Stimulated activated CD4-positive, alpha-beta T cell treated with anti-CD3 and anti-CD28 coated beads, TNF-alpha, amount 100 ng/mL, for 1 hour (primary cell): ENCODE measurements around the gene GRID2.

ENCODE experiments used
- DNase-seq, 3 donors: peaks; one replicate each; pipeline ENCODE4 v3.0.0-alpha.2; 2020; ENCODE audit warnings: low read depth in 3 of 3, low spot score in 1 of 3

The GRID2 gene

DNA sequence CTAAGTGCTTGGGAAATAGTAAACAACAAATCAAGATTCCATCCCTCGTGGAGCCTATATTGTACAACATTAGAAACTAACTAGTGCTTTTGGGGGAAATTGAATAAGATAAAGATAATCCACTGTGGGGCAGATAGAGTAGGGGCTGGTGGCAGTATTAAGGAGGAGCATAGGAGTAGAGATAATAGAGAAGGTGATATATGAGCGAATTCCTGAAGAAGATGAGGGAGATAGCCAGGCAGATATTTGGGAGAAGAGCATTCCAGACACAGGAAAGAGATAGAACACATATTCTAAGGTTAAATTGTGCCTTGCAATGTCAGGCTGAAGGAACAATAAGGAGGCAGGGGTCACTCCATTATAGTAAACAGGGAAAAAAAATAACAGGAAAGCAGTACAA lies 218.2 kb downstream of the GRID2 start:
- no peak for DNase-seq

DNA sequence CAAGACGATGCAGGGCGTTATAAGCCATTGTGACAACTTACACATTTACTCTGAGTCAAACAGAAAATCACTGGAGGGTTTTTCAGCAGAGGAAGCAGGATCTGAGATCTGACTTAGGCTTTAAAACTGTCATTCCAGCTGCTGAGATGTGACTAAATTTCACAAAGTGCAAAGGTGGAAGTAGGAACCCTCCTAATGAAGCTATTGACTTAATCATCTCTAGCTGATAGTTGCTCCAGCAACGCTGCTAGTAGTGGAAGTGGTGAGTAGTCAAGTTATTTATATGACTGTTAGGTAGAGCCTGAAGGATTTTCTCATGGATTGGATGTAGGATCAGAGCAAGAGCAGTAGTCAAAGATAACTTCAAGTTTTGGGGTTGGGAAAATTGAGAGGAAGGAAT lies 218.6 kb downstream of the GRID2 start:
- DNase-seq, result no peak

DNA sequence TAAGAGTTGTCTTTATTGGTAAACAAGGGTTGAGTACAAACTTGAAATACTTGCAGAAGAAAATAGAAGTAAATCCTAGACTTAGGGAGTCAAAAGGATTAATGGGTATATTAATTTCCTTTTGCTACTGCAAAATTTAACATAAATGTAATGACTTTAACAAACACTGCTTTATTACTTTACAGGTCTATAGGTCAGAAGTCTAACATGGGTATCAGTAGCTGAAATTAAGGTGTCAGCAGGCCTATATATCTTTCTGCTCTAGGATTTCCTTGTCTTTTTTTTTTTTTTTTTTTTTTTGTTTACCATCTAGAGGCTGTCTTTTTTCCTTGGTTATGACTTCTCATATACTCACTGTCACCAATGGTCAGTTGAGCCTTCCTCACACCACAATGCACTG lies 220.4 kb downstream of the GRID2 start:
- no peak for DNase-seq

DNA sequence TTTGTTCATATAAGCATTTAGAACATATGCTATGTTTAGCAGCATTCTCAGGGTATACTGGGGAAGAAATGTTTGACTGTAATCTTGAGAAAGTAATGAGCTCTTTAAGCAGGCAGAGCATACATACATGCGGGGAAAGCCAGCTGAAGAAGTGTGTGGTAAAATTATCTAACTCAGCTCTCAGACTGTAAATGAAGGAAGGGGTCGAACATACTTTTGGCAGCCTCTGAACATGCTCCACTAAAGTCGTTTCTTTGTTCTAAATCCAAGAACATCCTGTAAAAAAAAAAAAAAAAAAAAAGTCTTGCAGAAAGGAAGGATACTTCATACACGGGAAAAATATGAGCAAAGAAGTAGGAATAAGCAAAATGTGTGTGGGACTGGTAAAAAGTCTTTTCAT lies 224.8 kb downstream of the GRID2 start:
- no peak for DNase-seq

DNA sequence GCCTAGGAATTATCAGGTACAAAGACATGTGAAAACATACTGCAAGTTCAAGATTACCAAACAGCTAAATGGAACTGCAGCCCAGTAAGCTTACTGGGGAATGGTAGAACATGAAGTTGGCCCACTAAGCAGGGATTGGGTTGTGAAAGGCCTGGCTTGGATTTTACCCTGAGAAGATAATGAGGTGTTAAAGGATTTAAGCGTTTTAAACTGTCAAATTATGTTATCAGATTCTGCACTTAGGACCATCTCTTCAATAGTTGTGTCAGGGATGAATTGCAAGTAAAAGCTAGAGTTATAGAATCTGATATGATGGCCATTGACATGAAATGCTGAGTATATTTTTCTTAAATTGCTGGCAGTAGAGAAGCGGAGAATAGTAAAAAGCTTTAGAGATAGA lies 225.7 kb downstream of the GRID2 start:
- no peak for DNase-seq

DNA sequence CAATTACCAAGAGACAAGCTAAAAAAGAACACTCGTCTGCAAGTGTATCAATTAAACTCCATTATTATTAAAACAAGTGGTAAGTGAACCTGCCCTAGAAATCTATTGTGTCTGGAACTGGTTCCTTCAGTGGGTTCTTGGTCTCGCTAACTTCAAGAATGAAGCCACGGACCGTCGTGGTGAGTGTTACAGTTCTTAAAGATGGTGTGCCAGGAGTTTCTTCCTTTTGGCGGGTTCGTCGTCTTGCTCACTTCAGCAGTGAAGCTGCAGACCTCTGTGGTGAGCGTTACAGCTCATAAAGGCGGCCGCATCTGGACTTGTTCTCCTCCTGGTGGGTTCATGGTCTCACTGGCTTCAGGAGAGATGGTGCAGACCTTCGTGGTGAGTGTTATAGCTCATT lies 231.8 kb downstream of the GRID2 start:
- DNase-seq, result no peak

DNA sequence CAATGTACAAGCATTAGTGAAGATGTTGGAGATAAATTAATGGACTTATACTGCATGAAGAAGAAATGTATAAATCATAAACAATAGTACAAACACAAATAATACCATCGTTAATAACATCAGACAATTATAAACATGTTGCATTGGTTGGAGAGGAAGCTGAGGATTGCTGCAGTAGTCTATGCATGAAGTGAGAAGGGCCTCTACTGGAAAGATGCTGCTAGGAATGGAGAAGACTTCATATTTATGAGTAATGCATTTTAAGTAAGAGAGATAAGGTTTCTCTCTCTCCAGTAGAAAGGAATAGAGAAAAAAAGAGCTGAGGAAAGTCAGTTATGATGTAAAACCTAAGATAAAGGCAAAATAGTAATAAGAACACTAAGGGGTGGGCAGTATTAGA lies 247.8 kb downstream of the GRID2 start:
- no peak for DNase-seq

DNA sequence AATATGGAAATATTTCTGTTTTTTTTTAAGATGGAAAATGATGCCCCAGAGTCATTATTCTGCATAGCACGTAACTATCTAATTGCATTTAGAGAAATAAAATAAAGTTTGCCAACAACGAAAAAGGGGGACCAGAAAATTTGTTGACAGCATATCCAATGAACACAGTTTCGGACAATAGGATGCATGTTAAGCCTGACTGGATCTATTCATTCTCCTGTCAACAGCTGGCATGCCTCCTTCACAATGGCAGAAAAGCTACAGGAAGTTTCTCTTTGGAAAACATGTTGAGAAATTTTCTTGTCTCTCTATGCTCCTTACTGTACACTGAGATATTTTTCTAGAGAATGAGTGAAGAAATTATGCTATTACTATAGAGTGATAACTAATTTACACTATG lies 262.5 kb downstream of the GRID2 start:
- no peak for DNase-seq

DNA sequence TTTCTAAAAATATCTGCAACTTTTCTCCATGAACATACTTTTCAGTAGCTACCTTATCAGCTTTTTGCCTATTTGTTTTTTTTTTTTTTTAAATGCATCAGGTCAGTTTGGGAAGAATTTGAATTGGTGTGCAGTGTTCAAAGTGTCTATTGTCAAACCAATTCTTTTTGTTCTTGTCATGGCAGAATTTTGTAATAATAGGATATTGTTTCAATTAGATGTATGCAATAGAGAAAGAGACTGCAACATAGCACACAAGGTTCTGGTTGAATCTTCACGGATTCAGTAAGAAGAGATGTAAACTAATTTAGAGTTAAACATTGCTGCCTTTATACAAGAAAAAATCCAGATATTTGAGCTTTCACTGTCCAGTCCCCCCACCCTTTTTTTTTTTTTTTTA lies 277.1 kb downstream of the GRID2 start:
- no peak for DNase-seq

DNA sequence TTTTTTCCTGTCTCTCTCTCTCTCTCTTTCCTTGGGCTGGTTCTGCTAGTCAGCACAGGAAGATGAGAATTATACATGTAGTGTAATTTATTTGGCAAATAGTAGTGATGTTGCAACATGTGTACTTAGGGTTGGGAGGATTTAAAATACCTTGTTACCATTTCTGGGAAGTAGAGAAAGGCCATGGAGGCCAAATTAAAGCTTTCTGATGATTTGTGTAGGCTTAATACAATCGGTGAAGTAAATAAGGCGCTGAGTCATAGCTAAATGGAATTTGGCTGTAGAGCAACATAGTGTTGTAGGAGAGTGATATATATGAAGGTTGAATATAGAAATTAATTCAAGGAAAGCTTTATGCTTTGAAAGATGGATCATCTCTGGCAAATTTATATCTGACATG lies 295.3 kb downstream of the GRID2 start:
- no peak for DNase-seq

DNA sequence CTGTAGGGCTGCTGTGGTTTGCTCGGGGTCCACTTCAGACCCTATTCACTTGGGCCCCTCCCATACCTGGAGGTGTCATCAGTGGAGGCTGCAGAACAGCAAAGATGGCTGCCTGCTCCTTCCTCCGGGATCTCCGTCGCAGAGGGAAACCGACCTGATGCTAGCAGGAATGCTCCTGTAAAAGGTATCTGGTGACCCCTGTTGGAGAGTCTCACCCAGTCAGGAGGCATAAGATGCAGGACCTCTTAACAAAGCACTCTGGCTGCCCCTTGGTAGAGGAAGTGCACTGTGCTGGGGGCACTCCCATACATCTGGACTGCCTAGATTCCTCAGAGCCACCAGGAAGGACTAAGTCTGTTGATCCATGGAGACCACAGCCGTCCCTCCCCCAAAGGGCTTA lies 296.9 kb downstream of the GRID2 start:
- DNase-seq, result no peak

DNA sequence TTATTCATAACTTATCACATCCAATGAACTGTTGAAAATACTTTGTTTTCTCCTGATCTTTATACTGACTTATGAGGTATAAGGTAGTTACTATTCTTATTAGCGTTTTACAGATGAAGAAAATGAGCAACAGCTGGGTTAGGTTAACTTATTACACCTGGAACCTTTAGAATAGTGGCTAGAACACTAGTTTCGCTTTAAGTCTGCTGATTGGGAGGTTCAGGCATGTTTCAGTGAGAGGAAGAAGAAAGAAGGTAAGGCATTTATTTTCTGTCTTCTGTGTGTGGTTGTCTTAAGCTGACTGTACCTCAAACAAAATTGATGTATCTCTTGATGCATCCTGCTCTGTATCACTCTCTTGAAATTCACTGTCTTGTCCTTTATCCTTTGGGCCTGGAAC lies 302.5 kb downstream of the GRID2 start:
- DNase-seq, result no peak

DNA sequence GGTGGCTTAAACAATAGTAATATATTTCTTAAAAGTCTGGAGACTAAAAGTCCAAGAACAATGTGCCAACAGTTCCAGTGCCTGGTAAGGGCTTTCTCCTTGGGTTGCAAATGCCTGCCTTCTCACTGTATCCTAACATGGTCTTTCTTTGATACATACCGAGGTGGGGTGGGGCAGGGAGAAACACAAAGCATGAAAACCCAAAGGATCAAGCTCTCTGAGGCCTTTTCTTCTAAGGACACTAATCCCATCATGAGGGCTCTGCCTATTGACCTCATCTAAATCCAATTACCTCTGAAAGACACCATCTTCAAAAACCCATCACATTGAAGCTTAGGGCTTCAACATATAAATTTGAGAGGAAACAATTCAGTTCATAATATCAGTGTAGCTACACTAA lies 311.3 kb downstream of the GRID2 start:
- no peak for DNase-seq

DNA sequence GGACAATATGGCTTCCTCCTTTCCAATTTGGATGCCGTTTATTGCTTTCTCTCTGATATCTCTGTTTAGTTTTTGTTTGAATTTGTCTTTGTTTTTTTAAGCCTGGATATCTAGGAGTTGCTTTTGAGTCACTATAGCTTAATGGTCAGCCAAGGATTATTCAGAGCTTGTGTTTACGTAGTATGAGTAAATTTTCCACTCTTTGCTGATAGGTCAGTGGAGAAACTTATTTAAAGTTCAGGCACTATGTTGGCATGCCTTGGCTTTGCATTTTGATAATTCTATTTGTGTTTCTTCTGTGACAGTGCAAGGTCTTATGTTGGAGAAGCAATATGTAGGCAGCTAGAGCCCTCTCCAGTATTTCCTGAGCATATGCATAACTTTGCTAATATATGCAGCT lies 315.2 kb downstream of the GRID2 start:
- no peak for DNase-seq

DNA sequence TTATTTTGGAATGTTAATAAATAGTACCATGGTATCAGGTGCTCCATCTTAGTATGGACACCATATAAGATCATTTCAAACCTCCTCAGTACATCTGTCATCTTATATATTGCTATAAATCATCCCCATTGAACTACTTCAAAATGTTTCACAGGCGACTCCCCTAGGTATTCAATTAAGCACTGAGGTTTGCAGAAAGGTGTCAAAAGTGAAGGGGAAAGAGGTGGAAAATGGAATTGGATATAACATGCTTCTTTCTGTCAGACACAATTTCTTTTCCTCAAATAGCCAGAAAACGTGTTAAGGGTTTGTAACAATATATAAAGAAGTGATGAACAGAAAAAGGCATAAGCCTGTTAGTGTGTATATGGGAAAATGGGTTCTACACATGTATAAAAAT lies 325.5 kb downstream of the GRID2 start:
- DNase-seq, result no peak

DNA sequence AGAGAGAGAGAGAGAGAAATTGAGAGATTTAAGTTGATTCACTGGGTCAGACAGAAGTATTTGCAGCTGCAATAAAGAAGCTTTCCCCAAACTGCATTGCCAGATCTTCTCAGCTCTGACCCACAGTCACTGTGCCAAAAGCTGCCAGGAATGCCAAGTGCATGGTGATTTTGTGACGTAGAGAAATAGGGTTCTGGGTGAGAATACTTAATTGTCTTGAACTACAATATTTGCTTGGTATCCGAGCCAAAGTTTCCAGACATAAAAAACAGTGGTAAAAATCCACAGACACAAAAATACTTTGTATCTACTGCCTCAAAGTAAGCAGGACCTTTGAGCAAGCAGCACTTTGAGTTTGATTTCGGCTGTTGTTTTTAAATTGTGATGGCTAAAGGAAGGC lies 331.1 kb downstream of the GRID2 start:
- DNase-seq, result no peak

DNA sequence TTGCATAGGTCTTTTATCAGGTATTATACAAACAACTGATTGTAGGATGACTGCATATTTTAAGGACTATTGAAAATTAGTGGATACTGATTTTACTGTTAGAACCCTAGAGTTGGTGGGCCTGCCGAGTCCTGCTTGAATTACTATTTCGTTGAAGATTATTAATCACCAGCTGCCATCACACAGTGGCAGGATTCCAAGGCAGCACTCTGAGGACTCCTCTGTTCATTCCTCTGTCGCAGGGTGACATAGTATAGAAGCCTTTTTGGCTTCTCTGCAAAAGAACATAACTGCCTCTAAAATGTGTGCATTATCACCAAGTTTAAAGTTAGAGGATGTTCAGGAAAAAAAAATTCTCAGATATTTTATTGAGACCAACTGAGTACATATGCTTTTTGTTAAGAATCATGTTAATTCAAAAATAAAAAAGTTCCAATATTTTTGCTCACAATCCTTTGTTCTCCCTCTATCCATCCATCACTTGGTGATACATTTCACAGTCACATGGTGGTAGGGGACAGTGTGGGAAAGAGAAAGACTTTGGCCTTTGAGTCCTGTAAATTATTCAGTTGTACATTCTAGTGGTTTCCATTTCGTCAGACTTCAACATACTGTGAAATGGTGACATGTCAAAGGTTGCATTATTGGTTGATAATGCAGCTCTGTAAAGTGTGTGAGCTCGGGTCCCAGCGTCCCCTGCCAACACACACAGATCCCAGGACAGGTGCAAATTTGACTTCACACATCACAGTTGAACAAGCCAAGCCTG lies 332.5 kb downstream of the GRID2 start:
- no peak for DNase-seq

DNA sequence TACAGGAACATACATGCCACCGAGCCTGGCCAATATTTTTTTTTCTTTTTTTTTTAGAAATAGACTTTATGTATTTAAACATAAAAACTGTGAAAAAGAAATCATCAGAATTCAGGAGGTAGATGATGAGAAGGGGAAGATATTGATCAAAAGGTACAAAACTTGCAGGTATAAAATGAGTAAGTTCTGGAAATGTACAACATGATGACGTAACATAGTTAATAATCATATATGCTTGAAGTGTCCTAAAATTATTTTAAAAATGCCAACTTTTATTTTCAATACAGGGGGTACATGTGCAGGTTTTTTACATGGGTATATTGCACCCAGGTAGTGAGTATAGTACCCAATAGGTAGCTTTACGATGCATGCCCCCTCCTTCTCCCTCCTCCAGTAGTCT lies 337.6 kb downstream of the GRID2 start:
- no peak for DNase-seq

DNA sequence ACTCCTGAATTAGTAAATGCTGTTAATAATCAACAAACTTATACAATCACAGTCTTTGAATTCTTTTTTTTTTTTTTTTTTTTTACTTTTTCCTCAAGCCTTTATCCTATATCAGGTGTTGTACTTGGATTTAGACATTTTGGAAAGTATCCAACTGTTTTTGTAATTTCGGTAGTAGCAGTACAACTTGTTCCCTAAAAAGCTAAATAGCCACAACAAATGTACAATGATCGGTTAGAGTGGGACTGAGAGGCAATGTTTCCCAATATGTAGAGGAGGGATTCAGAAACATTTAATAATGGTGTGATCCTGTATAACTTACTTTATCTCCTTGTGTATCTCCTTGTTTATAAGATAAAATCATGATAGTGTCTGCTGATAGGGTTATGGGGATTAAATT lies 343.1 kb downstream of the GRID2 start:
- no peak for DNase-seq

DNA sequence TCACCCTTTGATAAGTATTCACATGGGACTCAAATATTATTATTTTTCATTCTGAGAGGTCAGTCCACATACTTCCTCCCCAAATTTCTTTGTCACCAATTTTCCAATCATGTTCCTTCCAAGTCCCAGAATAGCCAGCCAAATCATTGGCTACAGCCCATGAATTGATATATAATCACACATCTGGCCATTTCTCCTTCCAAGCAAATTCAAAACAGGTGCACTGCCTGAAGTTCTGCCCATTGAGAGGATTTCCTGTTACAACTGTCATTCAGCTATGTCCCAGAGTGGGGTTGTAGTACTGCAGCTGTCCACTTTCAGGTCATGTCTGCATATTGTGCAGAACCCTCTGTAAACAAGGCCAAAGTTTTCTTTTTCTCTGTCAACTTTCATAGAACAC lies 347.8 kb downstream of the GRID2 start:
- no peak for DNase-seq

DNA sequence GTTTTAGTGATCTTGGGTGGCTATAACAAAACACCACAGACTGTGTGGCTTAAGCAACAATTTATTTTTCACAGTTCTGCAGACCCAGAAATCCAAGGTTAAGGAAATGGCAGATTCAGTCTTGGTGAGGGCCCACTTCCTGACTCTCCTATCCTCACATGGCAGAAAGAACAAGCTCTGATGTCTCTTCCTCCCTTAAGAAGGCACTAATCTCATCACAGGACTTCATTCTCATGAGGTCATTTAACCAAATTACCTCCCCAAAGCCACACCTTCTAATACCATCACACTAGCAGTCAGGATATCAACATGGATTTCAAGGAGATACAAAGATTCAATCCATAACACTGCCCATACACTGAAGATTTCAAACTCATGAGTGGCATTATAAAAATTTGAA lies 350.3 kb downstream of the GRID2 start:
- no peak for DNase-seq

DNA sequence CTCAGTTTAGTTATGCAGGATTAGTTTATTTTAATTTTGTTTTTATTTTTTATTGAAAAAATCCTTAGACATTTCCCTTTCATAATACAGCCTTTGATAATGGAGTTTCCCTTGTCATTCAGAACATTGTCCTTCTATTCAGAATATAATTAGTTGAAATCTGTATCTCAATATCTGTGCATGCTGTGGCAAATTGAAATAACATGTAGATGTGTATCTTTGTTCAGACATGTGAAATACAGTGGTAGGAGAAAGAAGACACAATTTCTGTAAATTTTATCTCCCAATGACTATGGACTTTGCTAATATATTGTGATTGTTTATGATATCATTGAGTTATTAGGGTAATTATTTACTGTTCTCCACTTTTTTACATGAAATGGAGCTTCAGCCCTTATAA lies 353.9 kb downstream of the GRID2 start:
- DNase-seq, result no peak

DNA sequence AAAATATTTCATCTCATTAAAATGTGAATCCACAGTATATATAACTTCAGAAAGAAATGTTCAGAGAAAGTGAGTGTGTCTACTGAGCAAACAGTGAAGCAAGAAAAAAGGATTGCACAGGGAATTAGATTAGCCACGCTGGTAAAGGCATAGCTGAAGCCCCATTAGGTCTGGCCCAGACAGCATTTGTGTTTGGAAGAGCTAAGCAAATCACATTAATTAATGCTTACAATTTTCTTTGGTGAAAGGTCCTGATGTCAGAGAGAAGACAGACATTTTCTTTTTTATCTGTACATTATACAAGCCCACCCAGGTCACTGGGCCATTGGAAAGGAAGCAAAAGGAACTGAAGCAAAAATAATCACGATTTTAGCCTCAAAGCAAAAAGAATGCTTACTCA lies 354.6 kb downstream of the GRID2 start:
- DNase-seq, result no peak

DNA sequence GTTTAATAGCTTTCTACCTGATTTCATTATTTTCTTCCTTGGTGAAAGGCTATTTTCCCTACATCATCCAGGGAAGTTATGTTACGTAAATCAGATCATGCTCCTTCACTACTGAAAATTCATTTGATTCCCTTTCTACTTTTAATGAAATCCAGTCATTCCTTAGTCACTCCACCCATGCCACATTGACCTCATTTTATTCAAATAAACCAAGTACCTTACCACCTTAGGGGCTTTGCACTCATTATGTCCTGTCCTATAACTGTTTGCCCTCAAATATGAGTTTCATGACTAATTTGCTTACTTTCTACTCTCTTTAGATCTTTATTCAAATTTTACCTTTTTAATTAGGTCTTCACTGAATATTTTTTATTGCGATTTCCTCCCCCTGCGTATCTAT lies 374.0 kb downstream of the GRID2 start:
- no peak for DNase-seq
